T-helper 2 cell treated with Interferon-gamma antibody and Interleukin-4, amounts not matched to agents 100 ng/mL and 5 ng/mL, for 36 hours (primary cell): ENCODE measurements around the gene PCSK9. TPM values are rescaled to one million over a fixed set of nuclear protein-coding genes. Genes with fewer than 3 reads are reported as not detected.

Experiments
- intact Hi-C: fragments of 100-400 bp; cut with micrococcal nuclease; formaldehyde crosslinking; loops from one replicate; pipeline ENCODE4 v1.15.1; 2023
- total RNA-seq: library from RNA; stranded (reverse); gene quantifications from 2 replicates; pipeline ENCODE4 v1.2.3, GENCODE V29; 2022

The PCSK9 gene
- total RNA-seq, 1 donor from 2014 or later, result 0.07 TPM

DNA sequence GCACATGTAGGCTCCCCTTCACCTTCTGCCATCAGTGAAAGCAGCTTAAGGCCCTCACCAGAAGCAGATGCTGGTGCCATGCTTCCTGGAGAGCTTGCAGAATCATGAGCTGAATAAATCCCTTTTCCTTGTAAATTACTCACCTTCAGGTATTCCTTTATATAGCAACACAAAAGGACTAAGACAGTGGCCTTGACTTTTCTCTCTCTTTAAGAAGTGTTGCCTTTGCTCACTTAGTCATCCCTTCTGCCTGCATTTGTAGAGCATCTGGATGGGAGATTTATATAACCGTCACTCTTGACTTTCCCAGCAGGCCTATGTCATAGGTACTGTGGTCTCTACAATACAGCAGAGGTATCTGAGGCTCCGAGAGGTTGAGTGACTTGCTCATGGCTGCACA is 3.7 kb downstream of the PCSK9 start:
- intact Hi-C loops, result no loop called here

DNA sequence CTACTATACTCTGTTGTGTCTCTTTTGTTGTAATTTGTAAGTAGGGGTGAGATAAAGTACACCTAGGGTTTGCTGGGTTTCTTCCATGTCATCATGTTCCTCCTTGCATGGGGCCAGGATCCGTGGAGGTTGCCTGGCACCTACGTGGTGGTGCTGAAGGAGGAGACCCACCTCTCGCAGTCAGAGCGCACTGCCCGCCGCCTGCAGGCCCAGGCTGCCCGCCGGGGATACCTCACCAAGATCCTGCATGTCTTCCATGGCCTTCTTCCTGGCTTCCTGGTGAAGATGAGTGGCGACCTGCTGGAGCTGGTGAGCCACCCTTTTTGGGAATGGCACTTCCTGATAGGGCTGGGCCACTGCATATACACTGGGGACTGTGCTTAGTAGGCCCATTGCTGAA is 4.4 kb downstream of the PCSK9 start:
- intact Hi-C loops, result no loop called here

DNA sequence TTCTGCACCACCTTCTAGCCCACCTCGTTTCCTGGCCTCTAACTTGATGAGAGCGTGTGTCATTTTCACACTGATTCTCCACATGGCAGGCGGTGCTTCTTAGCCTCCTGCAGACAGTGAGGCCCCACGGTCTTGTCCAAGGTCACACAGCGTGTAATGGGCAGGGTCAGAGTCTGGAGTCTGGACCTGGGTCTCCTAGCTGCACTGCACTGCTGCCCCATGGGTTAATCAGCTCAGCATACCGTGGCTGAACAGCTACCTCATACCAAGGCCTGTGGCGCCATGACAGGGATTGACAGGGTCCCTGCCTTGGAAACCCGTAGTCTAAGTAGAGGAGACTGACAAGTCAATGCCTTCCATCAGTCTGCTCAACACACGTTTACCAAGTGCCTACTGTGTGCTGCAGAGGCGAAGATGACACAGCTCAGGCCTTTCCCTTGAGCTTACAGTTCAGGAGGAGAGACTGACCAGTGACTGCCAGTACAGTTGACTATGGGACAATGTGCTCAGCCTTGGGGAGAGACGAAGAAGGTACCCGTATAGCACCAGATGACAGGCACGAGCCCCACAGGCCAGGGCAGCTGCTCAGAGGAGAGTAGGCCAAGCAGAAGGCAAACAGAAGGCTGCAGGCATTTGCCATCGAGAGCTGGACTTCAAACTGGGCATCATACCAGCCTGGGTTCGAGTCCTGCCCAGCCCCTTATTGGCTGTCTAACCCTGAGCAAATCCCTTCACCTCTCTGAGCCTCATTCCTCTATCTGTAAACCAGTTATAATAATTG is 5.5 kb downstream of the PCSK9 start:
- intact Hi-C loops, result no loop called here

DNA sequence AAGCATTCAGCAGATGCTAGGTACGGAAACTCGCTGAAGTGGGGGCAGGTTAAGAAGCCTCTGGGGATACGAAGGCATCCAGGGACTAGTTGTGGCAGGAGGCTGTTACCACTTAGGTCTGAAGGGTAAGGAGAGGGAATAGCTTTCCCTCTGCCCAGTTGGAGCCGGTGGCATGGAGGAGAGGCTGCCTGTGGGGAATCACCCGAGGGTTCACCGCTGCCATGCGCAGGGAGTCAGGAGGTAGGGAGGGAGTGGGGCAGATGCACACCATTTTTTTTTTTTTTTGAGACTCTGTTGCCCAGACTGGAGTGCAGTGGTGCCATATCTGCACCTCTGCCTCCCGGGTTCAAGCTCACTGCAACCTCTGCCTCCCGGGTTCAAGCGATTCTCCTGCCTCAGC is 6.1 kb downstream of the PCSK9 start:
- intact Hi-C loops, result no loop called here

- intact Hi-C loops, result no loop called here
Measured at GRCh38 chr1:55046871-55047270, 7.5 kb downstream of the PCSK9 start.

- intact Hi-C loops, result no loop called here
Measured at GRCh38 chr1:55047611-55048010, 8.3 kb downstream of the PCSK9 start.

DNA sequence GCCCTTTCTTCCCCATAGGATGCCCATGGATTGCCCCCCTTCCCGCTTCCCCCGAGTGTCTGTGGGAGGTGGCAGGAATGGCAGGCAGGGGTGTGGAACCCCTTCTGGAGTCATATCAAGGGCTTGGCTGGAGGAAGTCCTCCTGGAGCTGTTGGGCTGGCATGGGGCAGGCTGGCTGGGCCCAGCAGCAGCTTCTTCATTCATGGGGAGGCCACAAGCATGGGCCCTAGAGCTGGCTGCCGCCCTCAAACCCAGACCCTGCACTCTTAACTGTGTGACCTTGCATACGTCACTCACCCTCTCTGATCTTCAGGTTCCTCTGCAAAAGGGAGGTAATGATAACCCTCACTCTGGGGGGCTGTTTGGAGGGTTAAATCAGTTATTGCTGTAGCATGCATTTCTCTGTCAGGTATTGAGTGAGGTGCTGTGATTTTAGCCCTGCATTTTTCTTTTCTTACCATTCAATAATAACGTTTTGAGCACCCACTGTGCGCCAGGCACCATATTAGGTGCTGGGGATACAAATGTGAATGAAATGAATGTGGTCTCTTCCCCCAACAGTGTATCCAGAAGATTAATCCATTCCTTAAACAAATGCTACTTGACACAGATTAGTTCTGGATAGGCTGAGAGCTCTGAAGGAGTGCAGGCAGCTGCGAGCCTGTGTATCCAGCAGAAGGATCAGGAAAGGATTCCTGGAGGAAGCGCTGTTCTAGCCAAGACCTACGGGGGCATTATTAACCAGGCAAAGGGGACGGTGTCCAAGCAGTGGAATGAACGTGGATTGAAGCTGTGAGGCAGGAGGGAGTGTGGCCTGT is 9.3 kb downstream of the PCSK9 start:
- intact Hi-C loops, result no loop called here

GRCh38 chr1:55049271-55049913 is 10.0 kb downstream of the PCSK9 start:
- intact Hi-C loops, result no loop called here

- intact Hi-C loops, result no loop called here
Measured at GRCh38 chr1:55049914-55050278, 10.5 kb downstream of the PCSK9 start.

DNA sequence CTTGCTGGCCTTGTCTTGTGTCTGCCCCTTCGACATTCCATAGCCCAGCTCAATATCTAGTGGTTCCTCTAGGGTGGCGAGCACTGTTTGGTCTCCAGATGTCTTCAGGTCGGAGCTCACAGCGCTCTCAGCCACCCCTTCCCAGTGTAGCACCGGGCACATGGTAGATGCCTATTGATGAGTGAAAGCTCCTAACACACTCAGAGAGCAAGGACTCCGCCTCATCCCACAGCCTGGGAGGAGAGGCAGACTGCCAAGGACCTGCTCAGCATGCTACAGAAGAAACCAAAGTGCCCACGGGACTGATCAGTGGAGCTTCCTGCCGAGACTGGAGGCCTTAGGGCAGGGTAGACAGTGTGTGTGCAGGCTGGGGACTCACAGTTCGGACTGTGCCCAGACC is 10.9 kb downstream of the PCSK9 start:
- intact Hi-C loops, result no loop called here

DNA sequence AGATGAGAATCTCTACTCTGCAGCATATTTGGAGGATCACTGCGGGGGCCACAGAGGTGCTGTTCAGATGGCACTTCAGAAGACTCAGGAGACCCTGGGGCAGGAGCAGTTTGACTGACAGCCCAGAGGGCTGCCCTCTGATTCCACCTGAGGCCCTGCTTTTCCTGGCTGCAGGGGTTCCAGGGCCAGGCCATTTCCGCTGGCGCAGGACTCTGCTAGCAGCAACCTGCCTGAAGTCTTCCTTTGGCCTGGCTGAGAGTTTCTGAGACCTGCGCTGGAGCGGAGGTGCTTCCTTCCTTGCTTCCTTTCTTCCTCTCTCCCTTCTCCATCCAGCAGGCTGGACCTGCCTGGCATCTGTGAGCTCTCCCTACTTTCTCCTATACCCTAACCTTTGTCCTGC is 11.8 kb downstream of the PCSK9 start:
- intact Hi-C loops, result no loop called here

DNA sequence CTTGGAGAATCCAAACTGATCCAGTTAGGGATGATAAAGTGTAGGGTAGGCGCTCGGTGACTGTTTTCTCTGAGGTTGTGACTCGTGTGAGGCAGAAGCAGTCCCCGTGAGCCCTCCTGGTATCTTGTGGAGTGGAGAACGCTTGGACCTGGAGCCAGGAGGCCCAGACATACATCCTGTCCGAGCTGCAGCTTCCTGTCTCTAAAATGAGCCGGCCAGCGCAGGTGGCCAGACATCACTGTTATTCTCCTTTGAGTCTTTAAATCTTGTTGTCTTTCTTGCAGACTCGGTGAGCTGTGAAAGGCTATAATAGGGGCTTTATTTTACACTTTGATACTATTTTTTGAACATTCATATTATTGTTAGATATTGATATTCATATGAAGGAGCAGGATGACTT is 12.3 kb downstream of the PCSK9 start:
- intact Hi-C loops, result no loop called here

DNA sequence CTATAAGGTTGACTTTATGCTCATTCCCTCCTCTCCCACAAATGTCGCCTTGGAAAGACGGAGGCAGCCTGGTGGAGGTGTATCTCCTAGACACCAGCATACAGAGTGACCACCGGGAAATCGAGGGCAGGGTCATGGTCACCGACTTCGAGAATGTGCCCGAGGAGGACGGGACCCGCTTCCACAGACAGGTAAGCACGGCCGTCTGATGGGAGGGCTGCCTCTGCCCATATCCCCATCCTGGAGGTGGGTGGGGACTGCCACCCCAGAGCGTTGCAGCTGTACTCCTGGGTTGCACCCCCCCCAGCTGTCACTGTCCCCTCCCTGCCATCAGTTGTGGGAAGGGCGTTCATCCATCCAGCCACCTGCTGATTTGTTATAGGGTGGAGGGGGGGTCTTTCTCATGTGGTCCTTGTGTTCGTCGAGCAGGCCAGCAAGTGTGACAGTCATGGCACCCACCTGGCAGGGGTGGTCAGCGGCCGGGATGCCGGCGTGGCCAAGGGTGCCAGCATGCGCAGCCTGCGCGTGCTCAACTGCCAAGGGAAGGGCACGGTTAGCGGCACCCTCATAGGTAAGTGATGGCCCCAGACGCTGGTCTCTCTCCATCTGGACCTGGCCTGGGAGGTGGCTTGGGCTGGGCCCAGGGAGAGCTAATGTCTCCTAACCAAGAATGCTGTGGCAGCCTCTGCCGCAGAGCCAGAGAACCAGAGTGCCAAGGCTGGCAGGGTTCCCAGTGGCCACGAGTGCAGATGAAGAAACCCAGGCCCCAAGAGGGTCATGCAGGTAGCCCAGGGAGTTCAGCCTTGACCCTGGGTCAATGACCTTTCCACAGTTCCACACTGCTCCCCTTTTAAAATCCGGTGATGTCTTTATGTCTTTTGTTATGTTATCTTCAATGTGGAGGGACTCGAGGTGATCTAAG is 13.1 kb downstream of the PCSK9 start:
- intact Hi-C loops, result no loop called here

DNA sequence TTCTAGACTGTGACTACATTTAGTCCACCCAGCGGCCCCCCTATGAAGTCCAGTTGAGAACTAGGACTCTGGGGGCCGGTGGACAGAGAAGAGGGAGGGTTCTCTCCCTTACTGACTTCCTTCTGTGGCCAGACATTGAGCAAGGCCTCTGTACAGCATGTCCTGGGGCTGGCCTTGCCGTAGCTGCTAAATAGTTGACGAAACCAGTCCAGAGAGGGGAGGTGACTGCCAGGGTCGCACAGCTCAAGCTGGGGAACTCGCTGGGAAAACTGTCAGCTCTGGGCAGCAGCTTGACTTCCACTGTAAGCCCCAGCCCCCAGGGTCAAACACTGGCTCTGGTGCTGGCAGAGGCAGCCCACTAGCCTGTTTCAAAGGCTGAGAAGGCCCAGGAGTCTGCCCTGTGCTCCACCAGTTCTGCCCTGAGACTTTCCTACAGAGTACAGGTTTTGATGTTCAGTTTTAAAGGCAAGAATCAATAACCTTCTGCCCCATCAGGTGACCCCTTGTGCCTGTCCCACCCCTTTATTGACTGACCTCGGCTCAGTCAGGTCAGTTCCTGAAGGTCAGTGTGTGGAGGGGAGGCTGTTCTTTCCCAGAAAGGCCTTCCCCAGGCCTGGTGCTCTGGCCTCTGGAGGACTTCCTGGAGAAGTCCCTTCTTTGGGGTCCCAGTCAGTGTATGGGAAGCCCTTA is 14.1 kb downstream of the PCSK9 start:
- intact Hi-C loops, result no loop called here

GRCh38 chr1:55054396-55054795 is 15.0 kb downstream of the PCSK9 start:
- intact Hi-C loops, result no loop called here

DNA sequence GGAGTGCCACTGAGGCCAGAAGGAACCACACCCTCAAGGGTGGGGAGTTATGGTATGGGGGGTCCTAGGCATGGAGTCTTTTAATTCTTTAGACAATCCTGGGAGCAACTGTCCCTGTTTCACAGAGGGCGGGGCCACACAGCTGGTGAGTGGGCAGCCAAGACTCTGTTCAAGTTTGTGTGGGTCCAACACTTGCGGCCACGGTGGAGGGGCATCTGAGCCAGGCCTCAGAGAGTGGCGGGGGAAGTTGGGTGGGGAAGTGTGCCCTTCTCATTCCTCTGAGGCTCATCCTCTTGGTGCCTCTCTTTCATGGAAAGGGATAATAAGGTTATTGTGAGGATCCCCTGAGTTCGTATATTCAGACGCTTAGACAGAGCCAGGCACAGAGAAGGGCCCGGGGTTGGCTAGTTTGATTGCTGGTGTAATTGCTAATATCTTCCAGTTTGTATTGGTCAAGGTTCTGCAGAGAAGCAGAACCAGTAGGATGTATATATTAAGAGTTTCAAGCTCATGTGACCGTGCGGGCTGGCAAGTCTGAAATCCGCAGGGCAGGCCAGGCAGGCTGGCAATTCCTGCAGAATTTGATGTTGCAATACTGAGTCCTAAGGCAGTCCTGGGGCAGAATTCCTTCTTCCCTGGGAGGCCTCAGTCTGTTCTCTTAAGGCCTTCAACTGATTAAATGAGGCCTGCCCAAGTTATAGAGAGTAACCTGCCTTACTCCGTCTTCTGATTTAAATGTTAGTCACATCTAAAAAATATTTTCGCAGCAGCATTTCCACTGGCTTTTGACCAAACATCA is 15.9 kb downstream of the PCSK9 start:
- intact Hi-C loops, result no loop called here

DNA sequence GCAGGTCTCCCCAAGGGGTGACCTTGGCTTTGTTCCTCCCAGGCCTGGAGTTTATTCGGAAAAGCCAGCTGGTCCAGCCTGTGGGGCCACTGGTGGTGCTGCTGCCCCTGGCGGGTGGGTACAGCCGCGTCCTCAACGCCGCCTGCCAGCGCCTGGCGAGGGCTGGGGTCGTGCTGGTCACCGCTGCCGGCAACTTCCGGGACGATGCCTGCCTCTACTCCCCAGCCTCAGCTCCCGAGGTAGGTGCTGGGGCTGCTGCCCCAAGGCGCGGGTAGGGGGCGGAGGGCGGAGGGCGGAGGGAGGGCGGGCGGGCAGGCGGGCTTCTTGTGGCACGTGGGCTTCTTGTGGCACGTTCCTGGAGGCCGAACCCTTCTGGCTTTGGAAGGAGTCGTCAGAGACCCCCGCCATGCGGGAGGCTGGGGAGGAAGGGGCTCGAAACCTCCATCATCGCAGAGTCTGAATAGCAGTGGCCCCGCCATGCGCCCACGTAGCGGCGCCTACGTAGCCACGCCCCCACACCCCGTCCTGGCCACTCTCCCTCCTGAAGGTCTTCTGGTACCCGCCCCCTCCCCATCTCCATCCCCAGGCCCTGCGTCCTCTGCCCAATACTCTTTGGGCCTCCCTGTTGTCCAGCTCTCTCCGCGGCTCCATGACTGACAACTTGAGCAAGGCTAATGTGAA is 16.7 kb downstream of the PCSK9 start:
- intact Hi-C loops, result no loop called here

GRCh38 chr1:55056632-55056992 is 17.3 kb downstream of the PCSK9 start:
- intact Hi-C loops, result no loop called here

DNA sequence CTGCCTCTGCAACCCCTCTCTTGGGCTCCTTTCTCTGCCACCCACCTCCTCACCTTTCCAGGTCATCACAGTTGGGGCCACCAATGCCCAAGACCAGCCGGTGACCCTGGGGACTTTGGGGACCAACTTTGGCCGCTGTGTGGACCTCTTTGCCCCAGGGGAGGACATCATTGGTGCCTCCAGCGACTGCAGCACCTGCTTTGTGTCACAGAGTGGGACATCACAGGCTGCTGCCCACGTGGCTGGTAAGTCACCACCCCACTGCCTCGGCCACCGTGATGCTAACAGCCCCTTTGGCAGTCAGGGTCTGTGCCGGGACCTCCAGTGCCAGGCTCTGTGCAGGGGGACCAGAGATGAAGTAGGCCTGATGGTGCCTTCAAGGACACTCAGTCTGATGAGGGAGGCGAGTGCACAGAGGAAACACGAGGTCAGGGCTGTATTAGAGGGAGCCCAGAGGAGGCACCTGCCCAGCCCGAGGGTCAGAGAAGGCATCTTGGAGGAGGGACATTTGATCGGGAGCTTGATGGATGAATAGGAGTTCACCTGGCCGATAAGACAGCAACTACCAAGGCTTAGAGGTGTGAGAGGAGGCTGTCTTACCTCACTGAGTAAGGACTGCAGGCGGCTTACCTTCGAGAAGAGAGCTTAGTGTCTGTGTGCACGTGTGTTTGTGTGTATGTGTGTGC is 18.1 kb downstream of the PCSK9 start:
- intact Hi-C loops, result no loop called here
